ENCODE measurements around the gene BRD2.

GRCh38 chr6:32954986-32955802 is 13.2 kb upstream of the BRD2 start:
- TF ChIP-seq POLR2A (IDR thresholded peaks at IDR 0.05; ENCODE audit: low read length) (no peak), GATA1 (IDR thresholded peaks at IDR 0.05; ENCODE audit: low read depth, low read length) (no peak)

Data from erythroblast (primary cell).